Measurements from ENCODE around the gene POLR2E.

Gene POLR2E

DNA sequence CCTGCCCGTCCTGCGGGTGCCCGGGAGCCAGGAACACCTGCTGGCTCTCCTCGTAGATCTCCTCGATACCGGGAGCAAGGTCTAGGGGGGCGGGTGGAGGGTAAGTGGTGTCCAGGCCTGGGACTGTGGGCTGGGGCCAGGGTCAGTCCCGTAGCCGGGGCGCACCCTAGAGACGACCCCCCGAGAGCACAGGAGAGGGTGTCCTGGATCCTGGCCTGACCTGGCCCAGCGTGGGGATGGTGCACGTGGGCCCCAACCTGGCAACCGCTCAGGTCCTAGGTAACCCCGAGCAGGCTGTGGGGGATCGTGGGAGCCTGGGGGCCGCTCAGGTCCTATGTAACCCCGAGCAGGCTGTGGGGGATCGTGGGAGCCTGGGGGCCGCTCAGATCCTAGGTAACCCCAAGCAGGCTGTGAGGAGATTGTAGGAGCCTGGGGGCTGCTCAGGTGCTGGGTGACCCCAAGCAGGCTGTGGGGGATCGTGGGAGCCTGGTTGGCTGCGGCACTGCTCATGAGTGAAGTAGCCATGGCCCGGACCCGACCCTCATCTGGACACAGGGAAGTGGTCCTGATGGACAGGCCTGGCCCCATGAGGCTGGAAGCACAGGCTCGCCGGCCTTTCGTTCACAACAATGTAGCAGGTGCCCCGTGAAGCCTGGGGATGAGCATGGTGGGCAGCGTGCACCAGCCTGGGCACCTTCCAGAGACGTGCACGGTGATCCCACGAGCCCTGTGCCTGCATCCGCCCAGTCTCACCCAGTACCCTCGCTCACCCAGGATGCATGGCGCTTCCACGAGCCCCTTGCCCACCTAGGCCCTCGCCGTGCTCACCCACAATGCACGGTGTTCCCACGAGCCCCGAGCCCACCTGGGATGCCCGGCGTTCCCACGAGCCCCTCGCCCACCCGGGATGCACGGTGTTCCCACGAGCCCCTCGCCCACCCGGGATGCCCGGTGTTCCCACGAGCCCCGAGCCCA is 14.8 kb upstream of the POLR2E start:
- DNase-seq = no peak

GRCh38 chr19:1109032-1109551 is 13.9 kb upstream of the POLR2E start:
- DNase-seq = no peak

DNA sequence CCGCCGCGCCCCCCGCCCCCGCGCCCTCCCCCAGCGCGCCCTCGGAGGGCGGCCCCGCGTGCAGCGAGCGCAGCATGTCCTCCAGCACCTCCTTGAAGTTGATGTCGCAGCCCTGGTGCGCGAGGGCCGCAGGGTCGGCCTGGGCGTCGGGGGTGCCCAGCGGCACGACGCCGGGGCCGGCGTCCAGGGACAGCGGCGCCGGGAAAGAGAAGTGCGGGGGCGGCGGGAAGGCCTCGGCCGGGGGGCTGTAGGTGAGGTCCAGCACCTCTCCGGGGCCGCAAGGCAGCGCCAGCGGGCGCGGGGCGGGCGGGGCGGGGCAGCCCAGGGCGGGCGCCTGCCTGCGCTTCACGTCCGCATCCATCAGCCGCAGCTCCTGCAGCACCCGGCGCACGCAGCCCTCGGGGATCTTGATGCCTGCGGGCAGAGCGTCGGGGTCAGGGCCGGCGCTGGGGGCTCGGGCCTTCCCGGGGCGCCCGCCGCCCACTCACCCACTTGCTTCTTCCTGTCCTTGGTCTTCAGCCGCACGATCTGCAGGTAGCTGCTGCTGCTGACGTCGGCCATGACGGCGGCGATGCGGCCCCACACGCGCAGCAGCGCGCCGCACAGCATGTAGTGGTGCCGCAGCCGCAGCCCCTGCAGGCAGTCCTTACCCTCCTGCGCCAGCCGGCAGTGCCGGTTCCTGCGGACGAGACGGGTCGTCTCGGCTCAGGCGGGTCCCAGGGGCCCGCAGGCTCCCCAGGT is 13.3 kb upstream of the POLR2E start:
- no peak for DNase-seq

DNA sequence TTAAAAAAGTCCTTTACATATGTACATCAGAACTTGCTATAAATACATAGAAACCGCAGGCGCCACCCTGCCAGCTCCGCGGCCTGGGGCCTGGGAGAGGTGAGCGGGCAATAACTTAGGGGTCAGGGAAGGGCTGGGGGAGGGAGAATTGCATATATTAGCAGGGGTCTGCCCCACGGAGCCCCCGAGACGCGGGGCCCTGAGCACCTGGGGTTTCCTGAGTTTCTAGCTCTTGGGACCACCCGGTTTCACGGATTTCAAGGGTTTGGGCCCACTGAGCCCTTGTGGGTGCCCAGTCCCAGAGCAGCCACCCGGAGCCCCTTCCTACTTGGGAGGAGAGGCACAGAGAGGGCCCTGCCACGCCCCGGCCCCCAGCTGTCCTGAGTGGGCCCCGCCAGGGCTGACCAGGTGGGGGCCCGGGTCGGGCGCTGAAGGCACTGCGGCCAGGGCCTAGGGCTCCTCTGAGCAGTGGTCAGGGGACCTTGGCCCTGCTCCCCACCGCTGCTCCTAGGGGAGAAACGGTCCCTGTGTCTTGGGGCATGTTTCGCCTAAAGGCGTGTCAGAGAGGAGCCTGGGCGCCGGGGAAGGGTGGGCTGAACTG is 12.6 kb upstream of the POLR2E start:
- no peak for DNase-seq

GRCh38 chr19:1106841-1107660 is 11.9 kb upstream of the POLR2E start:
- DNase-seq = no peak

DNA sequence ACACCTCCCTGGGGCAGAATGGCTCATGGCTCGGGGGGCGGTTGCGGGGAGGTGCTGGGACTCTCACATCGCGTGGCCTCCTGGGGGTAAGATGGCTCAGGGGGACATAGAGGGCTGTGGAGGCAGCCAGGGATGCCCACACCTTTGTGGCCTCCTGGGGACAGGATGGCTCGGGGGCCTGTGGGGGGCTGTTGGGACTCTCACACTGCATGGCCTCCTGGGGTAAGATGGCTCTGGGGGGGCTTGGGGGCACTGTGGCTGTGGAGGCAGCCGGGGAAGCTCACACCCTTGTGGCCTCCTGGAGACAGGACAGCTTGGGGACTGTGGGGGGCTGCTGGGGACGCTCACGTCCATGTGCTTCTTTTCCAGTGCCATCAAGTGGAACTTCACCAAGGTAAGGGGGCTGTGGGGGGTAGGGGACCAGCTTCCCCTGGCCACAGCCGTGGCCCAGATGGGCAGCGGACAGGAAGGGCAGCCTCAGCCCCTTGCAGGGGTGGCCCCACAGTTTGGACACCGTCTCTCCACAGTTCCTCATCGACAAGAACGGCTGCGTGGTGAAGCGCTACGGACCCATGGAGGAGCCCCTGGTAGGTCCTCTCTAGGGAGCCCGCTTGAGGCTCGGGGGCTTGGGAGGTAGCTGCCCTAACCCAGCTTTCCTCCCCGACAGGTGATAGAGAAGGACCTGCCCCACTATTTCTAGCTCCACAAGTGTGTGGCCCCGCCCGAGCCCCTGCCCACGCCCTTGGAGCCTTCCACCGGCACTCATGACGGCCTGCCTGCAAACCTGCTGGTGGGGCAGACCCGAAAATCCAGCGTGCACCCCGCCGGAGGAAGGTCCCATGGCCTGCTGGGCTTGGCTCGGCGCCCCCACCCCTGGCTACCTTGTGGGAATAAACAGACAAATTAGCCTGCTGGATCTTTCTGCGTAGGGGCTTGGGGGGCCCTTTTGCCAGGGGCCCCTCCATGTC is 11.0 kb upstream of the POLR2E start:
- DNase-seq = no peak

- no peak for DNase-seq
Observed at GRCh38 chr19:1105008-1105872, 10.1 kb upstream of the POLR2E start.

DNA sequence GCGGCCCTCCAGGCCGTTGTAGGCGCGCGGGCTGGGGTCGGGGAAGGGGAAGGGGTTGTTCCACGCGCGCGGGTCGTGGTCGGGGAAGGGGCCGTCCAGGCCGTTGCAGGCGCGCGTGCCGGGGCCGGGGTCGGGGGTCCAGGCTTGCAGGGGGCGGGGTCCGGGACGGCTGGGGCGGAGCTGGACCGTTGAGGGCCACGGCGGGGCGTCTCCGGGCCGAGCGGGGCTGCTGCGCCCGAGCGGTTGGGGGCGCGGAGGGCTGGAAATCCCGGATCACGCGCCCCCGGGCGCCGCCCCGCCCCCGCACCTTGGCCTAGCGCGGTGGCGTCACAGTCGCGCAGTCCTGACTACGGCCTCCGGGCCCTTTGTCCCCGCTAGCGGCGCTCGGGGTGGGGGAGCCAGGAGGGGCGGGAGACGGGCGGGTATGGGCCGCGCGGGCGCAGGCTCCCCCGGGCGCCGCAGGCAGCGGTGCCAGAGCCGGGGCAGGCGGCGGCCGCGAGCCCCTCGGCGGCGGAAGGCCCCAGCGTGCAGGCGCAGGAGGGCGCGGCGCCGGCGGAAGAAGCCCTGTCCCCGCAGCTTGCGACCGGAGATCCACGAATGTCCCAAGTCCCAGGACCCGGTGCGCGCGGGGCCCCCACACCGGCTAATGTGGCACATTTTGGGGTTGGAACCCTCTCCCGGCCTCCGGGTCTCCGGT is 9.3 kb upstream of the POLR2E start:
- no peak for DNase-seq

GRCh38 chr19:1103708-1104310 is 8.6 kb upstream of the POLR2E start, which contains the start of gene GPX4:
Gene GPX4 (plus strand): TSS chr19:1103994. CDS start chr19:1104044, 50 bp downstream.
- no peak for DNase-seq

DNA sequence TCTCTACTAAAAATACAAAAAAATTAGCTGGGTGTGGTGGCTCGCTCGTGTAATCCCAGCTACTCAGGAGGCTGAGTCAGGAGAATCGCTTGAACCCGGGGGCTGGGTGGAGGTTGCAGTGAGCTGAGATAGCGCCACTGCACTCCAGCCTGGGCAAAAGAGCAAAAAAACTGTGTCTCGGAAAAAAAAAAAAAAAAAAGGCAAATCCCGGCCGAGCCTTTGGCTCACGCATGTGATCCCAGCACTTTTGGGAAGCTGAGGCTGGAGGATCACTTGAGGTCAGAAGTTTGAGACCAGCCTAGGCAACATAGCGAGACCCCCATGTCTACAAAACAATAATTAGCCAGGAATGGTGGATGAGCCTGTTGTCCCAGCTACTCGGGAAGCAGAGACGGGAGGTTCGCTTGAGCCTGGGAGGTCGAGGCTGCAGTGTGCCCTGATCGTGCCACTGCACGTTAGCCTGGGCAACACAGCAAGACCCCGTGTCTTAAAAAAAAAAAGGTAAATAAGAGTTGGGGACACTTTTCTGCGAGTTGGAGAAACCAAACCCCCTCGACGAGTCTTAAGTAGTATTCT is 8.0 kb upstream of the POLR2E start:
- no peak for DNase-seq

- DNase-seq = no peak
Observed at GRCh38 chr19:1102407-1103131, 7.4 kb upstream of the POLR2E start.

- DNase-seq = no peak
Observed at GRCh38 chr19:1101337-1101698, 6.1 kb upstream of the POLR2E start.

GRCh38 chr19:1098177-1099051 is 3.2 kb upstream of the POLR2E start:
- DNase-seq = no peak

DNA sequence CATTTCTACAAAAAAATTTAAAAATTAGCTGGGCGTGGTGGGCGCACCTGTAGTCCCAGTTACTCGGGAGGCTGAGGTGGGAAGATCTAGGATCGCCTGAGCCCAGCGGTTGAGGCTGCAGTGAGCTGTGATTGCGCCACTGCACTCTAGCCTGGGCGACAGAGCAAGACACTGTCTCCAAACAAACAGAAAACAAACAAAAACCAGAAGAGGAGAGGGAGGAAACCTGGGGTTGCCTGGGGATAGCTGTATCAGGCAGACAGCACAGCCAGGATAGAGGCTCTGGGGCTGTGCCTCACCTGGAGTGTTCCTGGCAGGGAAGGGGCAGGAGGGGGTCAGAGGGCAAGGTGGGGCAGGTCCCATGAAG is 2.6 kb upstream of the POLR2E start:
- DNase-seq = no peak

GRCh38 chr19:1094655-1094977 is 559 bp downstream of the POLR2E start:
- no peak for DNase-seq

- no peak for DNase-seq
Observed at GRCh38 chr19:1093811-1094553, 1.2 kb downstream of the POLR2E start.
